Prostate gland (tissue), 2 donors: Measurements from ENCODE around the gene CCDC107. TPM values are rescaled to one million over a fixed set of nuclear protein-coding genes. Genes with fewer than 3 reads are reported as not detected.

ENCODE experiments used
- DNase-seq: peaks from one replicate; pipeline ENCODE4 v3.0.0-alpha.2; 2019; ENCODE audit warnings: low spot score
- H3K27ac ChIP-seq, 2 donors: fragments of 200-600 bp; sonication (generic); 2 replicates each; pipeline ENCODE4 v1.5.1; 2017 to 2019
- H3K27me3 ChIP-seq: fragments of 200-600 bp; sonication (generic); replicated peaks from 2 replicates; pipeline ENCODE4 v1.5.1; 2019; ENCODE audit not compliant: insufficient read depth
- H3K36me3 ChIP-seq, 2 donors: fragments of 200-600 bp; sonication (generic); 1 replicate in 1 of 2; 2 replicates in 1 of 2; pipeline versions ENCODE4 v1.5.1 to v1.8.1; 2017 to 2019
- H3K4me1 ChIP-seq: fragments of 200-600 bp; sonication (generic); replicated peaks from 2 replicates; pipeline ENCODE4 v1.5.1; 2019
- H3K4me3 ChIP-seq, 2 donors: fragments of 200-600 bp; sonication (generic); 2 replicates each; pipeline ENCODE4 v1.5.1; 2017 to 2019
- H3K9me3 ChIP-seq: fragments of 200-600 bp; sonication (generic); 2 replicates; pipeline ENCODE4 v1.5.1; 2017
- POLR2A ChIP-seq: fragments of 450-650 bp; IDR thresholded peaks from one replicate; pipeline ENCODE4 v1.6.1; 2016; ENCODE audit warnings: antibody characterized with exemption, mild to moderate bottlenecking
- POLR2AphosphoS5 ChIP-seq: sonication (generic); formaldehyde crosslinking; IDR thresholded peaks from one replicate; pipeline ENCODE4 v1.6.1; 2017; ENCODE audit warnings: antibody characterized with exemption
- WGBS: methylation state at CpG from one replicate; pipeline ENCODE4 v1.1.5; 2018; 5-methylcytosine and 5-hydroxymethylcytosine counted together
- intact Hi-C: fragments of 100-400 bp; cut with DNase I; formaldehyde crosslinking; loops from one replicate; pipeline ENCODE4 v1.14.2; 2022
- total RNA-seq, 2 donors: library from RNA; depleted of rRNA; stranded (reverse); fragments of >200 nt; gene quantifications; one replicate each; pipeline ENCODE4 v1.1.0, GENCODE V29; 2016
- TF ChIP-seq, protein P1 (sequence below), 4 experiments: fragments of 200-600 bp in 2 of 4; fragments of 450-650 bp in 2 of 4; sonication (generic) in 2 of 4; IDR thresholded peaks; 1 replicate in 3 of 4; 2 replicates in 1 of 4; pipeline ENCODE4 v1.5.1; 2016 to 2019; ENCODE audit warnings: antibody characterized with exemption in 4 of 4, mild to moderate bottlenecking in 2 of 4, moderate library complexity in 2 of 4

CCDC107 gene
- total RNA-seq, 2 donors from 2014 or later: 22.8 to 26.2 TPM

DNA sequence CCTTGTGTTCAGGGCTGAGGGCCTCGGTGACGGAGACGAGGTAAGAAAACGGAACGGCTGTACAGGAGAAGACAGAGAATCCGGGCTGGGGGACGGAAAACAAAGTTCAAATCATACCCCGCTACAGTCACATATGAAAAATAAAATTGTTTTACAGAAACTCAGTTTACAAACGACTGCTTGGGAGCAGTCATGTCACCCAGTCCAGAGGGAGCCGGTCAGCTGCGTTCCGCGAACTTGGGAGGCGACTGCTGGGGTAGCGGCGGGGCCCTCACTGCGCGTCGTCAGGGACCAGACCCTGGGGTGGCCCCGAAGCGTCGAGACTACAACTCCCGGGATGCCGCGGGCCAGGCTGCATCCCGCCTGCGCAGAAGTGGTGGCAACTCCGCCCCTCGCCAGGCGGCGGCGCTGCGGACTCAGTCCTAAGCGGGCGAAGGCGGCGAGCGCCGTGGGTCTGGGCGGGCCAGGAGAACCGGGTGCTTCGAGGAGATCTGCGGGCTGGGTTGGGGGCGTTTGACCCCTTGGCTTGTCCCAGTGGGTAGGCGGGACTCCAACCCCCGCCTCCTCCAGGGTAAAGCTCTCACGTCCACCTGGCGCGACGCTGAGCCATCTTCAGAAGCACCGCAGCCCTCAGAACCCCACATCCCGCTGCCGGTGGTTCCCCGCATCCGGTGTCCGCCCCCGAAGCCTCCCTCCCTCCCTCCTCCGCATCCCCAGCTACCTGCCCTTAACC, 11.4 kb upstream of the CCDC107 start:
- Histone ChIP-seq H3K36me3 (no peaks in the 10 kb centered on the region), H3K4me1 (peaks cover 4% of the 10 kb centered on the region), H3K9me3 (no peaks in the 10 kb centered on the region), H3K4me3 (peak overlapping the region; percentile 41 to 52), H3K27ac (peak overlapping the region; percentile 84 to 86), H3K27me3 (no peaks in the 10 kb centered on the region)
- peak; percentile 91 for DNase-seq
- under 1% methylated on average over 50 of the region's 58 CpGs for WGBS
- TF ChIP-seq POLR2AphosphoS5: peak; percentile 94
- TF ChIP-seq POLR2A: peak; percentile 85
- TF ChIP-seq, protein P1, sequence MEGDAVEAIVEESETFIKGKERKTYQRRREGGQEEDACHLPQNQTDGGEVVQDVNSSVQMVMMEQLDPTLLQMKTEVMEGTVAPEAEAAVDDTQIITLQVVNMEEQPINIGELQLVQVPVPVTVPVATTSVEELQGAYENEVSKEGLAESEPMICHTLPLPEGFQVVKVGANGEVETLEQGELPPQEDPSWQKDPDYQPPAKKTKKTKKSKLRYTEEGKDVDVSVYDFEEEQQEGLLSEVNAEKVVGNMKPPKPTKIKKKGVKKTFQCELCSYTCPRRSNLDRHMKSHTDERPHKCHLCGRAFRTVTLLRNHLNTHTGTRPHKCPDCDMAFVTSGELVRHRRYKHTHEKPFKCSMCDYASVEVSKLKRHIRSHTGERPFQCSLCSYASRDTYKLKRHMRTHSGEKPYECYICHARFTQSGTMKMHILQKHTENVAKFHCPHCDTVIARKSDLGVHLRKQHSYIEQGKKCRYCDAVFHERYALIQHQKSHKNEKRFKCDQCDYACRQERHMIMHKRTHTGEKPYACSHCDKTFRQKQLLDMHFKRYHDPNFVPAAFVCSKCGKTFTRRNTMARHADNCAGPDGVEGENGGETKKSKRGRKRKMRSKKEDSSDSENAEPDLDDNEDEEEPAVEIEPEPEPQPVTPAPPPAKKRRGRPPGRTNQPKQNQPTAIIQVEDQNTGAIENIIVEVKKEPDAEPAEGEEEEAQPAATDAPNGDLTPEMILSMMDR (IDR thresholded peaks at IDR 0.05): peak; percentile 89 to 99 (median 95)
- intact Hi-C loops: loop anchor here (5.0 to 10.0 kb wide), 3 partner anchors 39 to 236 kb away; partner anchors contain the start of gene TESK1

DNA sequence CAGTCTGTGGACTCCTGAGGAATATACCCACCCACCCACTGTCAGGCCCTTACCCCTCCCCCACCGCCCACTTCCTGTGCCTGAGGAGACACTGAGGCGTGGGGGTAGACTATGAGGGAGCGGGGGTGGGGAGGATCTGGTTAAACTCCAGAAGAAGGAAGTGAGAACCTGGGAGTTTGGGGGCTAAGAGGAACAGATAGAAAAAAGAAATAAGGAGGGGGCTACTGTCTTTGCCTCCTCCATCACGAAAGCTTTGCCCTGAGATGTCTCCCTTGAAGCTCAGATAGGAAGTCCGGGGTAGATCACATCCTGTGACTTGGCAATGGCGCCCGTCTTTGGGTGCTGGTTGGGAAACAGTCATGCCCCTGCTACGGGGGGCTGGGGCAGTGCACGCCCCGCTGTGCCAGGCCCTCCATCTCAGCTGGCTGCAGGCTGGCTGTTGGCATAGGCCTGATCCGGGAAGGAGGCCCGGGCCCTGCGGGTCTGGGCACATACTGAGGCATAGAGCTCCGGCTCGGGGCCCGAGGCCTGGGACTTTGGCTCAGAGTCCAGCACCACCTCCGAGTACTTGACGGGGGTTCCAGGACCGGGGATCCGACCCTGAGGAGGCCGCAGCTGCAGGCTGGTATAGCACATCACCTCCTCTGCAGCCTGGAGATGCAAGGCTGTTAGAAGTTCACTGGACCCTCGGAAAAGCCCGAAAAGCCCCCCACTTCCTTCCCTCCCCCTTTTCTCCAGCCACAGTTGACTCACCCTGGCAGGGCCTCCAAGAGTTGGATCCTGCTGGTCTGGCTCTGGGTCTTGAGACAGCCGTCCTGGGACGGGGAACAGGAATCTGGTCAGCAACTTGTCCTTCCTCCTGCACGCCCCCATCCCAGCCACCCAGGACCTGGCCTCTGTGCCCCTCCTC, 8.4 kb upstream of the CCDC107 start:
- no peak for DNase-seq
- 68% methylated on average over 23 of the region's 26 CpGs for WGBS
- intact Hi-C loops: loop anchor here (5.0 to 10.0 kb wide), 3 partner anchors 42 to 233 kb away; partner anchors contain the start of gene TESK1

DNA sequence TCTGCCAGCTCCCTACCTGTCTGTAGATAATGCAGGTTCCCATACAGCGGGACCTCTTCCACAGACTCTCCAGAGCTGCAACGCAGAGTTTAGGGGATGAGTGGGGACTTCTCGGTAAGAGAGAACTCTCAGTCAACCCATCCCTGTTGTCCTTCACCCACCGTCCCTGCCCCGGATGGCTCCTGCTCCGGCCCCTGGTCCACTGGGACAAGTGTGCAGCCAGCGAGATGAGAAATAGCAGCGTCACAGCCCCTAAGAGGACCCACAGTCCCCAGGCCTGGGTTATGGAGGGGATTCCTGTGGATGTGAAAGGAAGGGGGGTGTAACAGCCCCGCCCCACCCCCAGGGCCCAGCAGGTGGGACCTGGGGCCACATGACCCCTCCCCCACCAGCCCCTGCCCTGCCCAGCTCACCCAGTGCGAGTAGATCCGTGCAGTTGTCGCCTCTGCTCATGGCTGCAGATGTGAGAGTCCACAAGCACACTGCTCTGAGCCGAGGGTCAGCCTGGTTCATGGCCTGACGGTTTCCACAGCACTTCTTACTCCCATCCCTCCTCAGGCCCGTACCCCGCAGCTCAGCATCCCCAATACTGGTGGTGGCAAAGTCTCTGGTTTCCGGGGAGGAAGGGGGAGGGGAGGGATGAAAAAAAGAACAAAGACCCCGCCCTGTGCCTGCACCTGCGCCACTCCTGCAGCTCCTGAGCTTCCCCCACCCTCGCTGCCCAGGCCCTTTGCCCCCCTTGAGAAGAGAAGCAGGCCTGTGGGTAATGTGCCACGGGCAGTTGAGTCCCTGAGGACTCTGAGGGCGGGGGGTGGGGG, 7.5 kb upstream of the CCDC107 start, which contains the start of gene SIT1:
Gene SIT1, minus strand, starts transcription at position 591 of the 818 bp plus-strand sequence. Its CDS starts 78 bp downstream, at position 513.
- Histone ChIP-seq H3K4me3 (no peak within 1 kb of the TSS), H3K27ac (no peak within 1 kb of the TSS), H3K36me3 (no peaks in the 10 kb centered on the region), H3K27me3 (no peaks in the 10 kb centered on the region), H3K9me3 (no peaks in the 10 kb centered on the region), H3K4me1 (peaks cover 4% of the 10 kb centered on the region)
- no peak for DNase-seq
- intact Hi-C loops: no loop called here
- 74% methylated on average over 22 of the region's 22 CpGs for WGBS
- TF ChIP-seq POLR2A (no peak), POLR2AphosphoS5 (no peak)
- TF ChIP-seq, protein P1 (IDR thresholded peaks at IDR 0.05): no peak

More for the DNA sequence above, 8.4 kb upstream of the CCDC107 start:
- Histone ChIP-seq H3K36me3 (no peaks in the 10 kb centered on the region), H3K27me3 (no peaks in the 10 kb centered on the region), H3K9me3 (no peaks in the 10 kb centered on the region), H3K4me1 (peaks cover 4% of the 10 kb centered on the region), H3K27ac (no peak overlapping the region), H3K4me3 (no peak overlapping the region)
- TF ChIP-seq, protein P1 (IDR thresholded peaks at IDR 0.05): no peak
- no peak for TF ChIP-seq POLR2A
- no peak for TF ChIP-seq POLR2AphosphoS5

DNA sequence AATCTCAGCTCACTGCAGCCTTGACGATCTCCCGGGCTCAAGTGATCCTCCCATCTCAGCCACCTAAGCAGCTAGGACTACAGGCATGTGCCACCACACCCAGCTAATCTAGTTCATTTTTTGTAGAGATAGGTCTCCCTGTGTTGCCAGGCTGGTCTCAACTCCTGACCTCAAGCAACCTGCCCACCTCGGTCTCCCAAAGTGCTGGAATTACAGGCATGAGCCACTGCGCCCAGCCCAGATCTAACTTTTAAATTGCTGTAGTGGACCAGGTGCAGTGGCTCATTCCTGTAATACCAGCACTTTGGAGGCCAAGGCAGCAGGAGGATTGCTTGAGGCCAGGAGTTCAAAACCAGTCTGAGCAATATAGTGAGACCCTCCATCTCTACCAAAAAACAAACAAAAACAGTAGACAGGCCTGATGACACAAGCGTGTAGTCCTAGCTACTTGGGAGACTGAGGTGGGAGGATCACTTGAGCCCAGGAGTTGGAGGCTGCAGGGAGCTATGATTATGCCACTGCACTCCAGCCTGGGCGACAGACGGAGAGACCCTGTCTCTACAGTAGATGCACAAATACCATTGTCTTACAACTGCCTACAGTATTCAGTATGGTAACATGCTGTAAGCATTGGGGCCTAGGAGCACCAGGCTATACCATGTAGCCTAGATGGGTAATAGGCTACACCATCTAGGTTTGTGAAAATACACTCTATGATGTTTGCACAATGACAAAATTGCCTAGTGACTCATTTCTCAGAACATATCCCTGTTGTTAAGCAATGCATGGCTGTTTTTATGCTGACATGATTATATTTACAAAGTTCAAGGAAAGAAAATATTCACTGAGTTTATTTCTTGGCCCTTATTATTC, 5.9 kb upstream of the CCDC107 start:
- DNase-seq: no peak
- intact Hi-C loops: no loop called here
- Histone ChIP-seq H3K9me3 (no peaks in the 10 kb centered on the region), H3K4me3 (no peak overlapping the region), H3K27me3 (no peaks in the 10 kb centered on the region), H3K27ac (no peak overlapping the region), H3K36me3 (no peaks in the 10 kb centered on the region), H3K4me1 (peaks cover 1% of the 10 kb centered on the region)
- 80% methylated on average over 7 of the region's 7 CpGs for WGBS
- TF ChIP-seq, protein P1 (IDR thresholded peaks at IDR 0.05): no peak
- TF ChIP-seq POLR2AphosphoS5 (no peak), POLR2A (no peak)
